ENCODE measurements around the gene EML4.

GRCh38 chr2:42199002-42199401 lies 29.8 kb downstream of the EML4 start:
- TF ChIP-seq EZH2phosphoT487 (IDR thresholded peaks at IDR 0.05; ENCODE audit: low read length) (no peak), EZH2 (optimal IDR thresholded peaks at IDR 0.05; ENCODE audit: low read depth, low read length) (no peak)
- TF ChIP-seq, protein P1, sequence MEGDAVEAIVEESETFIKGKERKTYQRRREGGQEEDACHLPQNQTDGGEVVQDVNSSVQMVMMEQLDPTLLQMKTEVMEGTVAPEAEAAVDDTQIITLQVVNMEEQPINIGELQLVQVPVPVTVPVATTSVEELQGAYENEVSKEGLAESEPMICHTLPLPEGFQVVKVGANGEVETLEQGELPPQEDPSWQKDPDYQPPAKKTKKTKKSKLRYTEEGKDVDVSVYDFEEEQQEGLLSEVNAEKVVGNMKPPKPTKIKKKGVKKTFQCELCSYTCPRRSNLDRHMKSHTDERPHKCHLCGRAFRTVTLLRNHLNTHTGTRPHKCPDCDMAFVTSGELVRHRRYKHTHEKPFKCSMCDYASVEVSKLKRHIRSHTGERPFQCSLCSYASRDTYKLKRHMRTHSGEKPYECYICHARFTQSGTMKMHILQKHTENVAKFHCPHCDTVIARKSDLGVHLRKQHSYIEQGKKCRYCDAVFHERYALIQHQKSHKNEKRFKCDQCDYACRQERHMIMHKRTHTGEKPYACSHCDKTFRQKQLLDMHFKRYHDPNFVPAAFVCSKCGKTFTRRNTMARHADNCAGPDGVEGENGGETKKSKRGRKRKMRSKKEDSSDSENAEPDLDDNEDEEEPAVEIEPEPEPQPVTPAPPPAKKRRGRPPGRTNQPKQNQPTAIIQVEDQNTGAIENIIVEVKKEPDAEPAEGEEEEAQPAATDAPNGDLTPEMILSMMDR (IDR thresholded peaks at IDR 0.05; ENCODE audit: low read length), result no peak

Data from MM.1S (cell line).